NCI-H146 (cell line): Measurements from ENCODE around the gene STAP1.
"Not testable (repeated sequence)": the region's sequence is repeated elsewhere in the genome, so short reads cannot be mapped to it uniquely, and the experiment has no call there.

Experiments used
- DNase-seq: peaks from one replicate; lab custom pipeline; 2025; lab: John Stamatoyannopoulos, UW

Gene STAP1, protein sequence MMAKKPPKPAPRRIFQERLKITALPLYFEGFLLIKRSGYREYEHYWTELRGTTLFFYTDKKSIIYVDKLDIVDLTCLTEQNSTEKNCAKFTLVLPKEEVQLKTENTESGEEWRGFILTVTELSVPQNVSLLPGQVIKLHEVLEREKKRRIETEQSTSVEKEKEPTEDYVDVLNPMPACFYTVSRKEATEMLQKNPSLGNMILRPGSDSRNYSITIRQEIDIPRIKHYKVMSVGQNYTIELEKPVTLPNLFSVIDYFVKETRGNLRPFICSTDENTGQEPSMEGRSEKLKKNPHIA

DNA sequence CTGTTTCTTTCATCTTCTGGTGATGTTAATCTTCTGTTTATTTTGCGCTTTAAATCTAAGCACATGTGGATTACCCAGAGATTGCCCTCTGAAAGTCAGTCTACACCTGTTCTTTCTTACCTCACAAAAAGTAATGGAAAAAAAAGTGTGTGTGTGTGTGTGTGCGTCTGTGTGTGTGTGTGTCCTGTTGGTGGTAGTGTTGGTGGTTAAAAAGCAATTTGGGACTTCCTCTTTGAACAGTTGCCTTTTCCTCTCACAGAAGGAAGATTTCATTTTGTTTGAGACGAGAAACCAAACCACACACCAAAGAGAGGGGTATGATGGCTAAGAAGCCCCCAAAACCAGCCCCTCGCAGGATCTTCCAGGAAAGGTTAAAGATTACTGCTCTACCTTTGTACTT lies at the start of gene STAP1:
Gene STAP1 (plus strand): TSS at position 235 of the 400 bp plus-strand sequence. CDS start 83 bp downstream, at position 318.
- DNase-seq, result no peak

DNA sequence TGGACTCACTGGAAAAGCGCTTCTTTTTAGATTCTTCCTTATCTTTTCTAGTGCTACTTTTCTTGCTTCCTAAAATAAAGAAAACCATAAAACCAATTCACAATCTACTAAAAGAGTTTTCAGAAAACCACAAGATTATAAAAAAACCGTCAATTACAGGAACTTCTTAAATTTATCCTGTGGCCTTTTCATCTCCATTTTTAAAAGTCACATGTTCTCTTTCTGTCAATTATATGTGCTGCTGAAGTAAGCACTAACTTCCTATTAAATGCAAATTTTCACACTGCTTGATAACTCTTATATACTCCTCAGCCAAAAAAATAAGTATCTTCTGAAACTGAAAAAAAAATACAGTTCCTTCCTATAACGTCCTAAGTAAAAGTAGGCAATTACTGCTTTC lies 46.0 kb upstream of the STAP1 start:
- no peak for DNase-seq

DNA sequence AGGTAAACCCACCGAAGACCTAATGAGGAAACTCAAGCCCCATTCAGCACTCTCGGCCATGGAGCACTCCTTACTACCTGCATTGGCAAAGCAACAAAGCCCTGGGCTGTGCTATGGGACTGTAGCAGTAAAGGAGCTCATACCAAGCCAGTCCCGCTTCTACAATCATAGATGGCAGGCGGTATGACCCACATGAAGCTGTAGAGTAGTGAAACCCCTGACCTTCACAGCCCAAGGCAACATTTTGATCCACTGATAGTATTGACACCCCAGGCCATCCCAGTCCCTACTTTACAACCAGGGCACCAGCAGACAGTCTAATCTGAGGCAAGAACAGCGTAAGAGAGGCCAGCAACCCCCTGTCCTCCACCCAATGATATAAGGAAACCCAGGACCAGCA lies 38.4 kb upstream of the STAP1 start:
- DNase-seq, result no peak

DNA sequence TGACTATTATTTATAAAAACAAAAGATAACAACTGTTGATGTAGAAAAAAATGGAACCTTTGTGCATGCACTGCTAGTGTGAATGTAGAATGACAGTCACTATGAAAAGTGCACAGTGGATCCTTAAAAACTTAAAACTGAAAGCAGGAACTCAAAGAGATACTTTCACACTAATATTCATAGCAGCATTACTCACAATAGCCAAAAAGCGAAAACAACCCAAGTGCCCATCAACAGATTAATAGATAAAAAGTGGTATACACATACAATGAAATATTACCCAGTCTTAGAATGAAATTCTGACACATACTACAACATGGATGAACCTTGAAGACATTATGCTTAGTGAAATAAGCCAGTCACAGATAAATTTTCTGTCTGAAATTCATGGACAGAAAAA lies 37.0 kb upstream of the STAP1 start:
- DNase-seq, result no peak

DNA sequence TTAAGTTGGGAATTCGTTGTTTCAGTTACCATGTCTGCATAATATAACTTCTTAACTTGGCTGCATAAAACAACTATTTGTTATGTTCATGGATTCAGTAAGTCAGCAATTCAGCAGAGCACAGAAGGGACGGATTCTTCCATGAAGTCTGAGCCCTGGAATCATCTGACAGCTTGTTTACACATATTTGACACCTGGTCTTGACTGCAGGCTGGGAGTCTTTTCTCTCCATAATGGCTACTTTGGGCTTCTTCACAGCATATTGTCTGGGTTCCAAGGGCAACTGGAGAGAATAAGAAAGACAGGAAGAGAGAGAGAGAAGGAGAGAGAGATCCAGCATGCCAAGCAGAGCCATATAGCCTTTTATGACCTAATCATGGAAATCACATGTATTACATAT lies 36.3 kb upstream of the STAP1 start:
- DNase-seq, result no peak

DNA sequence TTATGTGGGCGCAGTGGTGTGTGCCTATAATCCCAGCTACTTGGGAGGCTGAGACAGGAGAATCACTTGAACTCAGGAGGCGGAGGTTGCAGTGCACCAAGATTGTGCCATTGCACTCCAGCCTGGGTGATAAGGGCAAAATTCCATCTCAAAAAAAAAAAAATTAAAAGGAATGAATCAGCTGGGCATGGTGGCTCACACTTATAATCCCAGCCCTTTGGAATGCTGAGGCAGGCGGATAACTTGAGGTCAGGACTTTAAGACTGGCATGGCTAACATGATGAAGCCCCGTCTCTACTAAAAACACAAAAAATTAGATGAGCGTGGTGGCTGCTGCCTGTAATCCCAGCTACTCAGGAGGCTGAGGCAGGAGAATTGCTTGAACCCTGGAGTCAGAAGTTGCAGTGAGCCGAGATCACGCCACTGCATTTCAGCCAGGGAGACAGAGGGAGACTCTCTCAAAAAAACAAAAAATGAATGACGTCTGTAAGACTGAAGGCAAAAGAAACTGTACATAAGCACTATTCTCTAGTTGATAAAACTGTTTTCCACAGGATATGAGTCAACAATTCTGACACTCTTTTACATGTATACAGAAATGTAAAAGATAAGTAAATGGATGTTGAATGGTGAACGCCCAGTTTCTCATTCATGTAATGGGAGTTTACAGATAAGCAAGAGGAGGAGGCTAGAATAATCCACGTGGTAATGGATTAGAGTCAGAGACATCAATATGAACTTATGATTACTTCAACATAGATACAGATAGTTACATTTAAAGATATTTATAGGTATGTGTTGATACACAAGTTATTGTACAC lies 35.5 kb upstream of the STAP1 start:
- DNase-seq, result no peak

DNA sequence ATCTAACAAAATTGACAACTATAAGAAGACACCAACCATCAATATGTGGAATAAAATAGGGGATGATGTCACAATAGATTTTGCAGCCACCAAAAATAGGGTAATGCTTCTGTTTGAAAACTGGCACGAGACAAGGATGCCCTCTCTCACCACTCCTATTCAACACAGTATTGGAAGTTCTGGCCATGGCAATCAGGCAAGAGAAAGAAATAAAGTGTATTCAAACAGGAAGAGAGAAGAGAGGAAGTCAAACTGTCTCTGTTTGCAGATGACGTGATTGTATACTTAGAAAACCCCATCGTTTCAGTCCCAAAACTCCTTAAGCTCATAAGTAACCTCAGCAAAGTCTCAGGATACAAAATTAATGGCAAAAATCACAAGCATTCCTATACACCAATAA lies 34.4 kb upstream of the STAP1 start:
- DNase-seq, result not testable (repeated sequence)

DNA sequence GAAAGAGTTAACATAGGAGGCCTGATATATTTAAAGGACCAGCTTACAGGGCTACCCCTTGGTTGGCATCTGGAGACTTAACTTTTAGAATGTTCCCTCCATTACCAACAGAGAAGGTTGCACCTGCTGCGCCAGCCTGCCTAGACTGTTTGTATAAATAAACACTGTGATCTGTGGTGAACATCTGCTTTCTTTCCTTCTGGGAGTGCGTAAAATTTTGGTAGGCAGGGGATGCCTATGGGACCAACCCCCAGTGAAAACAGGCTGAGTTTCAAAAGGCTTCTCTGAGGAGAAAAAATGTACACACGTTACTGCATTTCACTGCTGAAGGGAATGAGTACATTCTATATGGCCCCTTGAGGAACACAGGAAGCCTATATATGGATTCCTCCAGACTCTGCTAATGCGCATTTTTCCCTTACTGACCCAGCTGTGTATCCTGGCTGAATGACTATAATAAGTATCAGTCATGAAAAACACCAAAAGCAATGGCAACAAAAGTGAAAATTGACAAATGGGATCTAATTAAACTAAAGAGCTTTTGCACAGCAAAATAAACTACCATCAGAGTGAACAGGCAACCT lies 27.1 kb upstream of the STAP1 start:
- peak; percentile 7 for DNase-seq

DNA sequence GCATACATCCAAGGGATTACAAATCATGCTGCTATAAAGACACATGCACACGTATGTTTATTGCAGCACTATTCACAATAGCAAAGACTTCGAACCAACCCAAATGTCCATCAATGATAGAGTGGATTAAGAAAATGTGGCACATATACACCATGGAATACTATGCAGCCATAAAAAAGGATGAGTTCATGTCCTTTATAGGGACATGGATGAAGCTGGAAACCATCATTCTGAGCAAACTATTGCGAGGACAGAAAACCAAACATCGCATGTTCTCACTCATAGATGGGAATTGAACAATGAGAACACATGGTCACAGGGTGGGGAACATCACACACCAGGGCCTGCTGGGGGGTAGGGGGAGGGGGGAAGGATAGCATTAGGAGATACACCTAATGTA lies 26.1 kb upstream of the STAP1 start:
- not testable (repeated sequence) for DNase-seq

DNA sequence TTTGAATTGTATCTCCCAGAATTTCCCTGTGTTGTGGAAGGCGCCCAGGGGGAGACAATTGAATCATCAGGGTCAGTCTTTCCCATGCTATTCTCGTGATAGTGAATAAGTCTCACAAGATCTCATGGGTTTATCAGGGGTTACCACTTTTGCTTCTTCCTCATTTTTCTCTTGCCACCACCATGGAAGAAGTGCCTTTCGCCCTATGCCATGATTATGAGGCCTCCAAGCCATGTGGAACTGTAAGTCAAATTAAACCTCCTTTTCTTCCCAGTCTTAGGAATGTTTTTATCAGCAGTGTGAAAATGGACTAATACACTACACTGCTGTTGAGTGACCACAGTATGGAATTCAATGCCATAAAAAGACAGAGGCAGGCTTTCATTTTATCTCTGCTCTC lies 25.4 kb upstream of the STAP1 start:
- no peak for DNase-seq

DNA sequence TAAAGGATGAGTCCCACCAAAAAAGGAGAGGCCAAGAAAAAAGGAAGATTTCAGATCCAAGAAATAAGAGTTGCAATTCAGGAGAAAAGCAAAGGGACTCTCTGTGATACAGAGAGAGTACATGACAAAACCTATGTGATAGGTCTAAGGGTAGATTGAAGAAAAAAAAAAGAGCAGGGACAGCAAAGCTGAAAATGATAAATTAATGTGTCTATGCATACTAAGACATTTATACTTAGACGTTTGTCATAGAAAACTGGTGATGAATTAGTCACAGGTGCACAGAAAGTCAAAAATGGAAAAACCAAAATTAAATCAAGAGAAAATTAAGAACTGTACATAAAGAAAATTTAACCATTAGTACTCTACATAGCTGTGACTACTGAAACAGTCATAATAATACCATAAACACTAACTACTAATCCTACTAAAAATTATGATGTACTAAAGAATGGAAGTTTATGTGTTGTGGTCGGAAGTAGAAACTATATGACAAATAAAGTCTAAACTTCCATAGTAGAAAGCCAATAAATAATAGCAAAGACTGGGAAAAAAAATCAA lies 23.2 kb upstream of the STAP1 start:
- DNase-seq, result no peak

DNA sequence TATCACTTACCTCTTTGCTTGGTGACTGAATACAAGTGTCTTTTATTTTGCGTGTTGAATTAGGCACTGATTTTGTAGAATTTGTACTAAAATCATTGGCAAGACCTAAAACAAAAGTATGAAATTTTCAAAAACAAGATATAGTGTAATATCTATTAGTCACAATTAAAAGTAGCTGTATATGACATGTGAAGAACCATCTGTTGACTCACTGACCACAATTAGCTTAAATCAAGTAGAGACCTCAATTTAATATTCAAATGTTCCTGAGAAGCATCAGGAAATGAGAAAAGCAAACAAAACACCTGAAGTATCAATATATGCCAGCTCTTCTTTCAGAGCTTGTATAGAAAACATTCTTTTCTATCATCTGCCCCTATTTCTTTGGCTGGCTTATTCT lies 18.7 kb upstream of the STAP1 start:
- DNase-seq, result no peak

DNA sequence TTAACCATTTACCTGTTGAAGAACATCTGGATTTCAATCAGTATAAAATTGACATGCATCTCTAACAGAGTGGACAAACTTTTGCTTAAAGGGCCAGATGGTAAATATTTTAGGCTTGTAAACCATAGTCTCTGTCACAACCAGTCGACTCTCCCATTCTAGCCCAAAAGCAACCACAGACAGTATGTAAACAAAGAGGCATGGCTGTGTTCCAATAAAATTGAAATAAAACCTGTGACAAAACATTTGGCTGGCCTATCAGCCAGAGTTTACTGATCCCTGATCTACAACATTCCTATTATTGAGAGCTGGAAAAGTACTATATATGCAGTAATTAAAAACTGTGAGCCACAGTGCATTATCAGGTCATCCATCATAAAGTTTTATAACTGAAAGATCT lies 16.5 kb upstream of the STAP1 start:
- DNase-seq, result no peak

DNA sequence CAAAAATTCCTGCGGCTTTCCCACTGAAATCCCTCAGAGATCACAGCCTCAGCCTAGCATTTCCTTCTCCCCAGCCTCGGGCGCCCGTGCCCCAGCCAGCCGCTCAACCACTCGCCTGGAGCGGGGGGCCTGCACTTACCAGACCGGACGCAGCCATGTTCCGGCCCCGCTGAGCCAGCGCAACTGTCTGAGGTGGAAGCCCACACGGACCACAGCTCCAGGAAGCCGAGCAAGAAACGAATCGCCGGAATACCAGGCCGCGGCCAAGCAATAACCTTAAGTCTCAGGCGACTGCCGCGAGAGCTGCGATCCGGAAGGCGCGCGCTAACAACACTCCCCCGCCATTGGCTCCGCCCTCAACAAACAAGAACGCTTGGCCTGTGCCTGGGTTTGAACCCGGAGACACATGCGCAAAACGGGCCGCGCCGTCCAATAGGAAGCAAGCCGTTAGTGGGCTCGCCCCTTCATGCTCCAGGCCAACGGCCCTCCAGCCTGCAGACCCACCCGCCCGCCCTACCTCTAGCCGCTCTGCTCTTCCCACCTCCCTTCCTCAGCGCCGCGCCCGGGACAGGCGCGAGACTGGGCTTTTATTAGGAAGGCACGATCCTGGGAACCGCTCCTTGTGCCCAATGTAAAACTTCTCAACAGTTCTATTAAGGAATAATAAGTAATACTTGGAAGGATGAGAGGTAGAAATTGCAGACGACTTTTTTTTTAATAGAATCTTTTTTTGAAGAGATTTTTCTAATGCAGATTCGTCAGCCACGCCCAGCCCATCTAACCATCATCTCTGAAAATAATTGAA lies 13.1 kb upstream of the STAP1 start, which contains the start of gene CENPC:
Gene CENPC (minus strand): TSS at position 305 of the 805 bp plus-strand sequence. CDS start 148 bp downstream, at position 157.
- peak; percentile 99 for DNase-seq

DNA sequence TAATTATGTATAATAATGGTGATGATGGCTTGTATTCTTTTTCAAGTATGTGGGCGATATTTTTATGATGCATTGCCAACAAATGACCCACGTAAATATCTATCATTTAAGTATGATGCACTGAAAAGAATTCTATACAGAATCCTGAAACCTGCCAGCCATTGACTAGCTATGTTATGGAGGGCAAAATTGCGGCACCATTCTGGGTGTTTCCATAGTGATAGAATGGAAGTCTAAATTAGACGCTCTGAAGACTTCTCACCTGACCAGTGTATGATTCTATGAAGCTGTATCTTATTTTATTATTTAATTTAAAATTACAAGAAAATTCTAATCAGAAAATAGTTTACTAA lies 12.5 kb upstream of the STAP1 start:
- peak; percentile 62 for DNase-seq

DNA sequence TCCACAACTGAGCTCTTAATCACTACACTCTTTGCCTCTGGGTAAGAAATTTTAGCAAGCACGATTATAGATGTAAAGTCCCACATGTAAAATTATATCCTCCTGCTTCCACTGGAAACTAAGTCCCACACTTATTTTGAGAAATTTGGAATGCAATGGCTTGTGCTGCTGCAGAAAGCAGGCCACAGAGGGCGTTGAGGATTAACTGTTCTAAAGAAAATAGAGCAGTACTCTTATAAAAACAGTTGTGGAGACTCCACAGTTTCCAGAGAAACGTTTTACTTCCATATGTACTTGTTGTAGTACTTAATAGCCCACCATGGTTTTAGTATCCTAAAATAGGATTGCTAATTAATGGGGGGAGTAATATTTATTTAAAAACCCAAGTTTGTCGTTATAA lies 11.6 kb upstream of the STAP1 start:
- no peak for DNase-seq

DNA sequence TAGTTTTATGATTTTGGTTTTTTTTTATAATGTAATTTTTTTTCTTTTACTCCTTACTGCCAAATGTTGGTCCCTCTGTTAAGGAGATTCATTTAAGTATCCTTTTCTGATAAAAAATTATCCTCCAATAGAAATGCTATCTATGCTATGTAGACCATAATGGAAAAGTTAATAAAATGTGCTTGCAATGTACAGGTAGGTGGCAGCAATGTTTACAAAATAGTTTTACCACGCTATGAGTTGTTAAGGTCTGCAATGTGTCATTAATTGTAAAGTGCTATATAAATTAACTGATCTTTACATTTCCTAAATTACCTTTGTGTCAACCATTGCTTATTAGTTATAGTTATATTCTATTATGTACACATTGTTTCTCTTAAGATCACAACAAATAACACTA lies 9.4 kb upstream of the STAP1 start:
- peak; percentile 24 for DNase-seq

DNA sequence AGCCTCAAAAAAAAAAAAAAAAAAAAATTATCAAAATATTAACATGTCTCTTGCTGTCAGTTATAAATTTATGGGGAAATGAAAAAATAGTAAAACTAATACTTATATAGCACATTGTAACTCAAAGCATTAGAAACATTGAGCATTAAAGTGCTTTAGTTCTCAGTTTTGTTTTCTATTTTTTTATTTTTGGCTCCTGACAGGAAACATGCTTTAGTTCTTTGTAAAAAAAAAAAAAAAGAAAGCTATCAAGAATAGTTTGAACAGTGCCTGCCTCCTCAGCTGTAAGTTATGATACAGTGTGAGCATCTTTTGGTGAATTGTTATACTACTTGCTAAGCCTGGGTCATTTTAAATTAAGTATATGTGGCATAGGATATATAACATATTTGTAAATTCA lies 8.1 kb upstream of the STAP1 start:
- DNase-seq, result no peak

DNA sequence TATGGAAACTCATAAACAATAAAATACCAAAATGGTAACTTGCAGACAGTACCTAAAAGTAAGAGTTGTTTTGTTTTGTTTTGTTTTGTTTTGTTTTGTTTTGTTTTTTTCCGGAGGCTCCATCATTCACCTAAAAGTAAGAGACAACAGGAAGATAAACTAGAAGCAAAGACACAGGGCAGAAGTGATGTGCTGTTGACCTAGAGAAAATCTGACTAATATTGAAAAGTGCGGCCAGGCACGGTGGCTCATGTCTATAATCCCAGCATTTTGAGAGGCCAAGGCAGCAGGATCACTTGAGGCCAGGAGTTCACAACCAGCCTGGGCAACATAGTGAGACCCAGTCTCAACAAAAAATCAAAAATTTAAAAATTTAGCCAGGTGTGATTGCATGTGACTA lies 7.7 kb upstream of the STAP1 start:
- DNase-seq, result no peak

DNA sequence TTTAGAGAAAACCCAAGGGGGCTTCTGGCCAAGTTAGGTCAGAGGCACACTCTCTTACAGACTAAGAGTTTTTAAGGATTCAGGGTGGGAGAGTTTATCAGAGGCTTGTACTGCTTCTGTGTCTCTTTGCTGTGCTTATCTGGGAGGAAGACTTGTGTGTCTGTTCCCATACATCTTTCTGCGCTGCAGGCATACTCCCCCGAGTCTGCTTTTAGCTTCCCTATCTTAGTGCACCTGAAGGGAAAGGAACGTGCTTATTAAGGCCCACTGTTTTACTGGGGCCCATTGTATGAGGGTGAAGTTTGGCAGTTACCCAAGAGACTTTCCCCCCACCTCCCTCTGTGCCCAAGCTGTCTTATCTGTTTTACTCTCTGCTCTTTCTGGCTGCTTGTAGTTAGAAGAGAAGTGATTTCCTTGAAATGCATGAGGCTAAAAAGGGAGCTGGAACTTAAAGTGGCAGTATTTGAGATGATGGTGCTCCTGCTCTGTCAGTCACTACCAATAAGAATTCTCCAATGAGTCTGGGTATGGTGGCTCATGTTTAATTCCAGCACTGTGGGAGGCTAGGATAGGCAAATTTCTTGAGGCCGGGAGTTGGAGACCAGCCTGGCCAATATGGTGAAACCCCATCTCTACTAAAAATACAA lies 6.3 kb upstream of the STAP1 start:
- not testable (repeated sequence) for DNase-seq

DNA sequence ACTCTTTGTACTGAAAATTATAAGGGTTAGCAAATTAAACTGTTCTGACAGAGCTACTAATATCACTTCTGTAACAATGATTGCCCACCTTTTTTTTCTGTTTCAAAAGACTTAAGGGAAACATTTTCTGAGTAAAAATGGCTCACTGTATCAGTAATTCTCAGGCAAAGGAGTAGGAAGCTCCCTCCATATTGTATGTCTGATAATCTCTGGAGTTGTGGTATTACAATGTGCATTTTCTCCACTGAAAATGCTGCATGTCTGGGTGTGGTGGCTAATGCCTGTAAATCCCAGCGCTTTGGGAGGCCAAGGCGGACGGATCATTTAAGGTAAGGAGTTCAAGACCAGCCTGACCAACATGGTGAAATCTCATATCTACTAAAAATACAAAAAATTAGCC lies 4.4 kb upstream of the STAP1 start:
- DNase-seq, result no peak
